HEK293T (cell line): ENCODE measurements around the gene NGF.

ENCODE experiments used
- CTCF ChIA-PET: fragments of 350-600 bp; formaldehyde crosslinking; extraction: SDS; loops from one replicate; lab custom pipeline; 2021; ENCODE audit warnings: antibody characterized with exemption, inconsistent platforms; lab: Yijun Ruan, JAX
- POLR2A ChIA-PET: fragments of 350-600 bp; formaldehyde crosslinking; extraction: SDS; loops from one replicate; lab custom pipeline; 2020; ENCODE audit warnings: antibody characterized with exemption, inconsistent platforms; lab: Yijun Ruan, JAX
- DNase-seq: peaks from one replicate; pipeline ENCODE4 v3.0.0; 2012; ENCODE audit warnings: mixed read lengths; ENCODE audit errors: extremely low spot score
- ARNT ChIP-seq: fragments of 450-650 bp; IDR thresholded peaks from 2 replicates; pipeline ENCODE4 v1.6.1; 2017; ENCODE audit warnings: mild to moderate bottlenecking
- BHLHE40 ChIP-seq: fragments of 450-650 bp; IDR thresholded peaks from 2 replicates; pipeline ENCODE4 v1.6.1; 2016; ENCODE audit warnings: mild to moderate bottlenecking, moderate library complexity, borderline replicate concordance
- CTBP1 ChIP-seq: fragments of 450-650 bp; IDR thresholded peaks from 2 replicates; pipeline ENCODE4 v1.6.1; 2016; ENCODE audit warnings: borderline replicate concordance
- ELF4 ChIP-seq: fragments of 450-650 bp; IDR thresholded peaks from 2 replicates; pipeline ENCODE4 v1.6.1; 2017; ENCODE audit warnings: antibody characterized with exemption
- FOXA1 ChIP-seq: fragments of 450-650 bp; IDR thresholded peaks from 2 replicates; pipeline ENCODE4 v1.6.1; 2016; ENCODE audit warnings: mild to moderate bottlenecking
- FOXK2 ChIP-seq: fragments of 450-650 bp; IDR thresholded peaks from 2 replicates; pipeline ENCODE4 v1.6.1; 2016; ENCODE audit warnings: mild to moderate bottlenecking
- FOXM1 ChIP-seq: fragments of 450-650 bp; IDR thresholded peaks from 2 replicates; pipeline ENCODE4 v1.6.1; 2017; ENCODE audit warnings: mild to moderate bottlenecking, borderline replicate concordance
- HDGF ChIP-seq: fragments of 450-650 bp; IDR thresholded peaks from 2 replicates; pipeline ENCODE4 v1.6.1; 2017; ENCODE audit warnings: antibody characterized with exemption, borderline replicate concordance
- L3MBTL2 ChIP-seq: fragments of 450-650 bp; conservative IDR thresholded peaks from 2 replicates; pipeline ENCODE4 v1.6.1; 2016; ENCODE audit warnings: mild to moderate bottlenecking
- LEF1 ChIP-seq: fragments of 450-650 bp; IDR thresholded peaks from 2 replicates; pipeline ENCODE4 v1.6.1; 2017; ENCODE audit warnings: mild to moderate bottlenecking, borderline replicate concordance
- NFRKB ChIP-seq: fragments of 450-650 bp; IDR thresholded peaks from 2 replicates; pipeline ENCODE4 v1.6.1; 2016; ENCODE audit warnings: mild to moderate bottlenecking, moderate library complexity
- SP1 ChIP-seq: fragments of 450-650 bp; IDR thresholded peaks from 2 replicates; pipeline ENCODE4 v1.6.1; 2017
- SUZ12 ChIP-seq: fragments of 450-650 bp; IDR thresholded peaks from 2 replicates; pipeline ENCODE4 v1.6.1; 2016; ENCODE audit warnings: mild to moderate bottlenecking
- TARDBP ChIP-seq: fragments of 450-650 bp; IDR thresholded peaks from 2 replicates; pipeline ENCODE4 v1.6.1; 2016
- ZNF384 ChIP-seq: fragments of 450-650 bp; IDR thresholded peaks from 2 replicates; pipeline ENCODE4 v1.6.1; 2016
- TF ChIP-seq, protein P1 (sequence below): fragments of 450-650 bp; IDR thresholded peaks from 2 replicates; pipeline ENCODE4 v1.6.1; 2016

The NGF gene

DNA sequence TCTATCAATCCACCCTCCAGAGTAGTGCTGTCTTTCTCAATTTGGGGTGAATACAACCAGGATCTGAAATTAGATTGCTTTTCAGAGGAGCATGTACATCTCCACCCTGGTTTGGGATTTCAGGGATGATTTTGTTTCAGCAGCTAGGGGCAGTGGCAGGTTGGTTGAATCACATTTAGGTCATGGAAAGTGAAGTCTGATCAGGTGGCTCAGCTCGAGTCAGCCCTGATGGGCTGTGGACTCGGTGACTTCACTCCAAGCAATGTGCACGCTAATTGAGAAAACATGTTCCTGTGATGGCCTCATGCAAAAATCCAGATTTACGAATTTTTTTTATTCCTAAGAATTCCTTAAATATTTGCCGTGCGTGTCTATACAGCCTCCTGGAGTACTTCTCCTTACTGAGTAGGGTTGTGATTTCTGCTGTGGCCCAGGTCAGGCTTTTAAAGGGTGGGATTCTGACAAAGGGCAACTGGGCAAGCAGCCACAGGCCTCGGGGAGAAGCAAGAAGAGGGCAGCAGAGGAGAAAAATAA lies 7.5 kb downstream of the NGF start:
- no peak for DNase-seq
- TF ChIP-seq, protein P1, sequence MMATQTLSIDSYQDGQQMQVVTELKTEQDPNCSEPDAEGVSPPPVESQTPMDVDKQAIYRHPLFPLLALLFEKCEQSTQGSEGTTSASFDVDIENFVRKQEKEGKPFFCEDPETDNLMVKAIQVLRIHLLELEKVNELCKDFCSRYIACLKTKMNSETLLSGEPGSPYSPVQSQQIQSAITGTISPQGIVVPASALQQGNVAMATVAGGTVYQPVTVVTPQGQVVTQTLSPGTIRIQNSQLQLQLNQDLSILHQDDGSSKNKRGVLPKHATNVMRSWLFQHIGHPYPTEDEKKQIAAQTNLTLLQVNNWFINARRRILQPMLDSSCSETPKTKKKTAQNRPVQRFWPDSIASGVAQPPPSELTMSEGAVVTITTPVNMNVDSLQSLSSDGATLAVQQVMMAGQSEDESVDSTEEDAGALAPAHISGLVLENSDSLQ, result no peak
- no peak for TF ChIP-seq FOXM1
- TF ChIP-seq ARNT, result no peak
- no peak for TF ChIP-seq NFRKB
- TF ChIP-seq TARDBP, result no peak
- TF ChIP-seq CTBP1, result no peak
- TF ChIP-seq ELF4, result no peak
- TF ChIP-seq LEF1, result no peak
- no peak for TF ChIP-seq SUZ12
- TF ChIP-seq FOXK2, result no peak
- TF ChIP-seq HDGF, result no peak
- TF ChIP-seq FOXA1, result no peak
- no peak for TF ChIP-seq BHLHE40
- no peak for TF ChIP-seq L3MBTL2
- TF ChIP-seq SP1, result no peak
- no peak for TF ChIP-seq ZNF384
- ChIA-PET CTCF (no interaction called here), POLR2A (no interaction called here)

DNA sequence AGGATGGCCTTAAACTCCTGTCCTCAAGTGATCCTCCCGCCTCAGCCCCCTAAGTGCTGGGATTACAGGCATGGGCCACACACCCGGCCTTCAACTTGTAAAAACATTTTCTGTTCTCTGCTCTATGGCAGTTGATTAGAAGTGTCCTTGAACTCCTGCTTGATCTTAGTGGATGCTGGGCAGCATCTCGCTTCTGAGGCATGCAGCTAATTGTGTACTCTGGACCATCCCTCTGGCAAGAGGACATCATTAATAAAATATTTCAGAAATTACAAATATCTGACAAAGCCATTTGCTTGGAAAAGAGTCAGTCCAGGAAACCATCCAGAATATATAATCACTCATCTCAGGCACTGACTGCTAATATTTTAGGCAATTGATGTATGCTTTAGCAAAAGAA lies 8.1 kb downstream of the NGF start:
- DNase-seq, result no peak
- POLR2A ChIA-PET, result no interaction called here
- CTCF ChIA-PET, result interaction anchor here (0.7 kb wide), 1 partner anchor 116 kb away, joined by 3 read pairs; no protein-coding TSS in a partner anchor
- TF ChIP-seq BHLHE40 (no peak), LEF1 (no peak), HDGF (no peak), TARDBP (no peak), ELF4 (no peak), FOXK2 (no peak), SUZ12 (no peak), CTBP1 (no peak), NFRKB (no peak), L3MBTL2 (no peak), ZNF384 (no peak), FOXA1 (no peak), SP1 (no peak), FOXM1 (no peak)
- TF ChIP-seq, protein P1, result no peak

DNA sequence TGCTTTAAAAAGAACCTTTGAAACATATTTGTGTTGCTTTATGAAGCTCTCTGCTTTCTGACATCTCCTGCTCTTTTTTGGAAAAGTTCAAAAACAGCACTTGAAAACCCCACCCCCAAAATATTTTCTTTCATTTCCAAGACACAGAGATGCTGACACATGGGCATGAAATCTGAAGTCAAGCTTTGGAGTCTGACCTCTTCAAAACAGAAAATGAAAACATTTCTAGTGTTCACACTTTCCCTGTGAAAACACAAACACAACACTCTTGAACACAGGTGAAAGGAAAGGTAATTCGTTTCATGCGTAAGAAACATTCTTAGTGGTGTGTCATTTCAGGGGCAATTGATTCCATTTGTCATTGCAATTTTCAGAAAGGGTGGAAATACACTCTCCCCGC lies 10.8 kb downstream of the NGF start:
- ChIA-PET CTCF (no interaction called here), POLR2A (no interaction called here)
- no peak for DNase-seq
- no peak for TF ChIP-seq NFRKB
- TF ChIP-seq FOXA1, result no peak
- TF ChIP-seq TARDBP, result no peak

DNA sequence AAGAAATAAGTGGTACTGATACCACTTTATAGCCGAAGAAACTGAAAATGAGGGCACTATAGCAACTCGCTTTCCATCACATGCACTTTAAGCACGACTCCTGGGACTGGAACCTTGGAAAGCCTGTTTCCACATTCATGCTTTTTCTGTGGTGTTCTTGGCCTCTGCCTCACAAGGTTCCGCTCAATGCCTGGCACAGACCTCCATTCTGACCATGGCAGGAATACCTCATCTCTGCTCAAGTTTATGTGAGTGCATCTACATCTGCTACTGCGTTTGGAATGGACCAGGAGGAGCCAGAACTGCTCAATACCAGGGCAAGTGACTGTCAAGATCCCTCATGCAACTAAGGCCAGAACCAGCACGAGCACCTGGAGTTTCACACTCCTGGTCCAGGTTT lies 11.6 kb downstream of the NGF start:
- POLR2A ChIA-PET, result no interaction called here
- TF ChIP-seq SUZ12, result no peak
- CTCF ChIA-PET, result no interaction called here
- no peak for DNase-seq

DNA sequence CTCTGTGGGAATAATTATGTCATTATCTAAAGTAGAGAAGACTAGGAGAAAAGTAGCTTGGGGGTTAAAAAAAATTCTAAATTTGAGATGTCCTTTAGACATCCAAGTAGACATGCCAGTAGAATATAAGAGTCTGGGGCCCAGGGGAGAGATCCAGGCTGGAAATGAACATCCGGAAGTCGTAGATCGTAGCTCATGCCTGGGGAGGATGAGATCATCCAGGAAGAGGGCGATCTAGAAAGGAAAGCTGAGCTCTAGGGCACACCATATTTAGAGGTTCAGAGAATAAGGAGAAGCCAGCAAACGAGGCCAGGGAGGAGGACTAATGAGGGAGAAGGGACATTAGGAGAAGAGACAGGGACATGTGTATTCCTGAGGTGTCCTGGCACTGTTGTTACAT lies 12.2 kb downstream of the NGF start:
- ChIA-PET CTCF (interaction anchor here (0.6 kb wide), 1 partner anchor 282 kb away, joined by 3 read pairs; no protein-coding TSS in a partner anchor), POLR2A (no interaction called here)
- no peak for DNase-seq
- TF ChIP-seq ELF4 (no peak), L3MBTL2 (no peak), TARDBP (no peak), FOXA1 (no peak), BHLHE40 (no peak), ARNT (no peak), FOXK2 (no peak), HDGF (no peak), SUZ12 (no peak), CTBP1 (no peak), LEF1 (no peak), SP1 (no peak), ZNF384 (no peak), FOXM1 (no peak), NFRKB (no peak)
- TF ChIP-seq, protein P1, result no peak

DNA sequence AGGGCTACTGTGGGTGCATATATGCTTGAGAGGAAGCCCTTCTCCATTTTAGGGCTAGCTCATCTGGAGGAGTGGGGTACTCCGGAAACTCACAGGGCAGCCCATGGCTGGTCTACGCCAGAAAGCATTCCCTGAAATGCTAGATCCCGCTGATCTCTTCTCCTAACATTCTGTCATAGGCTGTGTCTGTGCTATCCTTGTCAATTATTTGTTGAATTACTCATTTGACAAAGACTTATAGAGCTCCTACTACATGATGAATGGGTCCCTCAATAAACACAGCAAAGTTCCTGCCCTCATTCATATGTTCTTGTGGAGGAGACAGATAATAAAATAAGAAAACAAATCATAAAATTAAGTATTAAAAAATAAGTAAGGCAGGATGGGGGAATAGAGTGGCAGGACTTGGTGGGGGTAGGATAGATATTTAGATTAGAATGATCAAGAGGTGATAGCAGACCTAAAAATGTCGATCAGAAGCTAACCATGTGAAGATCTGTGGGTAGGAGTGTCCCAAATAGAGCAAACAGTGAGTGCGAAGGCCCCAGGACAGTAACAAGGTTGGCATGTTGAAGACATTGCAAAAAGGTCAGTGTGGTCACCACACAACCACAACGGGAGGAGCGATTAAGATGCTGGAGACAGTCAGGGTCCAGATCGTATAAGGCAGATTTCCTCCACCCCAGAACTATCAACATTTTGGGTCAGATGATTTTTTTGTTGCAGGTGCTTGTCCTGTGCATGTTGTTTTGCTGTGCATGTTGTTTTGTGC lies 13.2 kb downstream of the NGF start:
- DNase-seq, result no peak
- TF ChIP-seq HDGF (no peak), CTBP1 (no peak), FOXM1 (no peak), ZNF384 (no peak), FOXK2 (no peak)
- TF ChIP-seq, protein P1, result no peak
- CTCF ChIA-PET, result interaction anchor here (0.7 to 1.4 kb wide), 2 partner anchors 49 to 122 kb away, joined by 3 read pairs; no protein-coding TSS in a partner anchor
- POLR2A ChIA-PET, result no interaction called here
